EL (cell line): ENCODE measurements around the gene CFAP99.

Experiments
- DNase-seq: peaks from one replicate; pipeline ENCODE4 v3.0.0-alpha.2; 2016

The CFAP99 gene

DNA sequence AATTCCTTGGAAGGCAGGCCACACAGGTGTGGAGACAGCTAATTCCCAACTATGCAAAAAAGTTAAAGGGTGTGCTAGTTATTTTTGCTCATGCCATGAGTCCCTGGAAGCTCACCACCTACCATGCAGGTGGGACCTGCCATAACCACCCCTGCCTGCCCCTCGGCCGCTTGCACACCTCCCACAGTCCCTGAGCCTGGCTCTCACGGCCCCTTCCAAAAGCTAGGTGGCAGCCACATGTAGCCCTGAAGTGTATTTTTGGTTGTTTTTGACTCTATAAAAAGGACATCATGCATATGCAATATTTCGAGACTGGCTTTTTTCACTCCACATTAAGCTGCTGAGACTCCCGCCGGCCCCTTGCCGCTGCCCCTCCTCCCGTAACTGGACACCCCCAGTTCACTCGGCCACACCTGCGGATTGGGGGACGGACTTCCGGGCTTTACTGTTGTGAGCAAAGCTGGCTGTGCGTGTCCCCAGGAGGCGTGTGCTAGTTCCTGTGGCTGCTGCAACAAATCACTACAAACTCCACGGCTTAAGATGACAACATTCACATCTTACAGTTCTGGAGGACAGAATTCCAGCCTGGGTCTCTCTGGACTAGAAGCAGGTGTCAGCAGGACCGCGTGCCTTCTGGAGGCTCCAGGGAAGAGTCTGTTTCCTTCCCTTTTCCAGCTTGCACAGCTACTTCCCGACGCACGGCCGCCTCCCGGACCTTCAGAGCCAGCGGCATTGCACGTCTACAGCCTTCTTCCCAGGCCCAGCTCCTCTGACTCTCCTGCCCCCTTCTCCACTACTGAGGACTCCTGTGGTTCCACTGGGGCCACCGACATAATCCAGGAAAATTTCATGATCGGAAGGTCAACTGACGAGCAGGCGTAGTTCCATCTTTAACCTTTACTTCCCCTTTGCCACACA lies 25.1 kb upstream of the CFAP99 start:
- no peak for DNase-seq

DNA sequence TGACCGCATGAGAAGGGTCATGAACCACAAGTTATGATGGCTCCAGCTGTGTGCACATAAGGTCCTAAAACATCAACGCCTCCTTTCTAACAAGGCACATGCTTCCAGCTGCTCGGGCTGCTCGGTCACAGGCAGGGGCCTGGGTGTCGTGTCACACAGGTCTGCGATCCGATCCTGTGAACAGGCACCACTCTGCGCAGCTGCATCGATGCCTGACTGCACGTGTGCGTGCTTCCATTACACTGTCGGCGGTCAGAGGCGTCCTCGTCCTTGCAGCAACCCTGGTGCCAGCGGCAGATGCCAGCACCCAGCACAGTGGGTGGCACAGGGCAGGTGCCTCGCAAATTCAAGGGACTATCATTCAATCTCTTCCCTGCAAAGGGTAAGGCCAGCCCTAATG lies 24.2 kb upstream of the CFAP99 start:
- DNase-seq, result no peak

DNA sequence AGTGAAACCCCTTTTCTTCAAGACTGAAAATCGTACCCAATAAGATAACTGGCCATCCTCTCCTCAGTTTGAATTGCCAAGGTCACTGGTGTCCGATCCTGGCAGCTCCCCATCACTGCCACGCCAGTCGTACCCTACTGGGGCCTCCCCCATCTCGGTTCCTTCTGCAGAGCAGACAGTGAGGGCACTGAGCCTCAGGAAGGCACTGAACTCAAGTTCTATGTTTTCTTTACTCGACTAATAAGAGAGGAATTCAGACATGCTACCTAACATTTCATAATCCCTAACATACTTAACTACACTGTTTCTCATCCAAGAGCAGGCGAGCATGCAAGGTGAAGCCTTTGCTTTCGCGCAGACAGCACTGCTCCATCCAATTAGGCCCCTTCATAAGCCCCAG lies 23.7 kb upstream of the CFAP99 start:
- no peak for DNase-seq

DNA sequence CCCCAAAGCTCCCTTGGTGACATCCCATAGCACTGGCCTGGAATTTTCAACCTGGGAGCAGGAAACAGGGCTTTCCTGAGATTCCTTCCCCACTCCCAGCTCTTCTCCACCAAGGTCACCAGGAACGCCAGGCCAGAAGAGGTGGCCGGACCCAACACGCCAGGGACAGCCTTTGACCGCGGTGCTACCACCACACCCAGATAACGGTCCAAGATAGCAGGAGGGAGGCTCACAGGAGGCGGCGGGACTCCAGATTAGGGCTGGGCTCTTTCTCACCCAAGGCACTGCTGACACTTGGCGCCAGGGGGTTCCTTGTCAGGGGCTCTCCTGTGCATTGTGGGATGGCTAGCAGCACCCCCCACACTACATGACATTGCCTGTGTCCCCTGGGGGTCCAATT lies 23.2 kb upstream of the CFAP99 start:
- no peak for DNase-seq

DNA sequence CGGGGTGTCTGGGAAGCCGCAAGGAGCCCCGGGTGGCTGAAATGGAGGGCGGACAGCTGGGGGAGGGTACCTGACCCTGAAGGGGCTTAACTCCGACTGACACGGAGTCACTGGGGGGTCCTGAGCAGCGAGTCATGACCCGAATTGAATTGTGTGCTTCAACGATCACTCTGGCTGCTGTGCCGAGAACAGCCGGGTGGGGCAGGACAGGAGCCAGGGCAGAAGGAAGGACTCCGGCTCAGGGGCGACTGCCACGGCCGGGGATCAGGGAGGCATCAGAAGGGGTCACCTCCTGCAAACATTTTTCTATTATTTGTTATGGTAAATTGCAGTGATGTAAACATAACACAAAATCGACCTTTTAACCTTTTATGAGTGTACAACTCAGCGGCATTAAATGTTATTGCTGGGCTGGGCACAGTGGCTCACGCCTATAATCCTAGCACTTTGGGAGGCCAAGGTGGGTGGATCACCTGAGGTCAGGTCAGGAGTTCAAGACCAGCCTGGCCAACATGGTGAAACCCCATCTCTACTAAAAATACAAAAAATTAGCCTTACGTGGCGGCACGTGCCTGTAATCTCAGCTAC lies 21.9 kb upstream of the CFAP99 start:
- no peak for DNase-seq

DNA sequence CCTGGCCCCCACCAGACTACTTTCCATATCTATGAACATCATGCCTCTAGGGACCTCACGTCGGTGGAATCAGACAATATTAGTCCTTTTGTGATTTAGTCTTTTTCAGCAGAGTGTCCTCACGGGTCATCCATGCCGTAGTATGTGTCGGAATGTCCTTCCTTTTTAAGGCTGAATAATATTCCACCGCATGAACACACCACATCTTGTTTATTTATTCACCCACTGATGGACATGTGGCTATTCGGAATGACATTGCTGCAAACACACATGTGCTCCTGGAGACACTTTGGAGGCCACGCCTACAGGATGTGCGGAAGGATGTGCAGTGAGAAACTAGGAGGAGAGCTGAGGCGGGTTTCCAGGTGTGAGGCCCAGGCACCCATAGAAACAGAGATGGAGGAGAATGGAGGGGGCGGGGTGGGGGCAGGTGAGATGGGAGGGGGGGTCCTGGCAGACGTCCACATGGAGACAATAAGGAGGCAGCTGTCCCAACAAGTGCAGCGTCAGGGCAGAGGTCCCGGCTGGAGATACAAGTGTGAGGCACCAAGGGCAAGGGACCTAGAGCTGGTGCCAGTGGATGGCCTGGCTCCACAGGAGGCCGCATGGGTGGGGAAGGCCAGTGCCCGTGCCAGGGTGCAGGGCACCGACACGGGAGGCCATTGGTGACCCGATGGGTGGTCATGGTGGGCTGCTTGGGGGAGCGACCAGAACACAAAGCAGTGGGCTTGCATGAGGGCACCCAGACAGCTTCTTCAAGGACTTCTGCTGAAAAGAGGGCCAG lies 21.0 kb upstream of the CFAP99 start:
- no peak for DNase-seq

DNA sequence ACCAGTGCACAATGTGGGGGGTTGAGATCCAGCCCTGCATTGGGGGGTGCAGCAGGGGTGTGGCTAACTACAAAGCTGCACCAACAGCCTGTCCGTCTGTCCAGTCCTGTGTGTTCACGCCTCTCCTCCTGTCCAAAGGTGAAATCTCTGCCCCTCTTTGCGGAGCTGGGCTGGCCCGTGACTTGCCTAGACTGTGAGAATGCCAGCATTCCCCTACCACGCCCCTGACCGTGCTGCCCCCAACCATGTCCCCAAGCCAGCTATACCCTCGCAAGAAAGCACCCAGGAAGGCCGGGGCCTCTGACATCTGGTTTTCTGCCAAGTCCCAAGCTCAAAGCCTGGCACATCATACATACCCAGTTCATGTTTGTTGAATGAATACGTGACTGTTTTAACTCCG lies 19.5 kb upstream of the CFAP99 start:
- DNase-seq, result no peak

DNA sequence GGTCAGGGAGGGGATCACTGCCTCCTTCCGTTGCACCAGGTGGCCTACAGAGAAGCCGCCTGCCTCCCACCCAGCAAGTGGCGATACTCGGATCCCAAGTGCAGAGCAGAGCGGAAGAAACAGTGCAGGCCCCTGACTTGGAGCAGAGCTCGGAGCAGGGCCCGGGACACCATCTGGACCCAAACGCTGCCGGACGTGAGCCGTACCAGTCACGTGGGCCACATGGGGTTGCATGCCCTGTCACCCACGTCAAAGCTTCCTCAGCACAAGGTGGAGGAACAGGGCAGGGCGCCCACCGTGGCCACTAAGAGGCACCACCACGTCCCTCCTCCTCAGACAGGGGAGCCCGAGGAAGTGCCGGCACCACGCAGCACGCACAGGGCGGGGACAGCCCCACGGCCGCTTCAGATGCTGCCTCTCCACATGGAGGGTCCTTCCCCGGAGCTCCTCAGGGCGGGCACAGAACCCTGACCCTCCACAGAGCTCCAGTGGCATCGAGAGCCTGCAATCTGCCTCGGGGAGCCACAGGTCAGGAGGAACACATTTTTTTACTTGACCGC lies 19.0 kb upstream of the CFAP99 start:
- DNase-seq, result no peak

DNA sequence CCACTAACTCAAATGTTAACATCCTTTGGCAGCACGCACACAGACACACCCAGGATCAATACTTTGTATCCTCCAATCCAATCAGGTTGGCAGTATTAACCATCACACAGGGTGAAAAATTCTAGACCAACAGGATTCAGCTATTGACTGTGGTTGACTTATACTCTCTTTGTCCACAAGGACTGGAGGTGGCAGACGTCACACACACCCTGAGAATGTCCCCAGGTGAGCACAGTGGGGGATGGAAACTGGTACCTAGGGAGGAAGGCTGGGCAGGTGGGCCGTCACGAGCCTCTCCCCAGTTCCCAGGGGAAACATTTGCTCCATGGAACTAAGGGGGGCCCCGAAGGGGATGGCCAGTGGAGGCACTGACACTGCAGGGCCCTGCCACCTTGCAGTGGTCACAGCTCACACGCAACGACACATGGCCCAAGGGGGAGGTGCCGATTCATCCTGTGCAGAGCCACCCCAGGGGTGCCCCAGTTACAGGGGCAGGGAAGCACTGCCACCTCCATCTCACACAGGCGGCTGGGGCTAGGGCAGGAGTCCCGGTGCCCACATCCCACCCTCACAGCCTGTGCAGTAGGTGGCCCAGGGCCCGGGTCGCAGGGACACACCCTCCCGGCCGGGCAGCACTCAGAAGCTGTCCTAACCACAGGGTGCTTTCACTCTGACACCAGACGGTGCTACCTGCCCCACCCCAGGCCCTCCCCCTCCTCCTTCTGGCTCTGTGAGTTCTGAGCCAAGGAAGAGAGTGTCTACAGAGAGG lies 17.7 kb upstream of the CFAP99 start:
- DNase-seq, result no peak

DNA sequence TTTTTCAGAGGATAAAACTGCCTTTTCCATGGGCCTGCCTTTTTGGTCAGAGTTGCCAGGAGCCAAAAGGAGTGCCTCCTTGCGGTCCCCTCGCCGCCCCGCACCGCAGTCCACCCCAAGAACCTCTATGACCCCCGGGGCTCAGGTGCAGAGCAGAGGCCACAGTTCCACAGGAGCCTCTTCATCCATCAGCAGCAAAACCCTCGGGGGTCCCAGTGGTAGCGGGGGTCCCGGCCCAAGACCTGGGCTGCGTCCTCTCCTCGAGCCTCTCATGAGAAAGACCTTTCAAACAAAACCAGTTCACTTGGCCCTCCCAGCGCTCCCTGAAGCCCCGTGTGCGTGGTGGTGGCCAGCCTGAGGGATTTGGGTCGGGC lies 17.2 kb upstream of the CFAP99 start:
- no peak for DNase-seq

DNA sequence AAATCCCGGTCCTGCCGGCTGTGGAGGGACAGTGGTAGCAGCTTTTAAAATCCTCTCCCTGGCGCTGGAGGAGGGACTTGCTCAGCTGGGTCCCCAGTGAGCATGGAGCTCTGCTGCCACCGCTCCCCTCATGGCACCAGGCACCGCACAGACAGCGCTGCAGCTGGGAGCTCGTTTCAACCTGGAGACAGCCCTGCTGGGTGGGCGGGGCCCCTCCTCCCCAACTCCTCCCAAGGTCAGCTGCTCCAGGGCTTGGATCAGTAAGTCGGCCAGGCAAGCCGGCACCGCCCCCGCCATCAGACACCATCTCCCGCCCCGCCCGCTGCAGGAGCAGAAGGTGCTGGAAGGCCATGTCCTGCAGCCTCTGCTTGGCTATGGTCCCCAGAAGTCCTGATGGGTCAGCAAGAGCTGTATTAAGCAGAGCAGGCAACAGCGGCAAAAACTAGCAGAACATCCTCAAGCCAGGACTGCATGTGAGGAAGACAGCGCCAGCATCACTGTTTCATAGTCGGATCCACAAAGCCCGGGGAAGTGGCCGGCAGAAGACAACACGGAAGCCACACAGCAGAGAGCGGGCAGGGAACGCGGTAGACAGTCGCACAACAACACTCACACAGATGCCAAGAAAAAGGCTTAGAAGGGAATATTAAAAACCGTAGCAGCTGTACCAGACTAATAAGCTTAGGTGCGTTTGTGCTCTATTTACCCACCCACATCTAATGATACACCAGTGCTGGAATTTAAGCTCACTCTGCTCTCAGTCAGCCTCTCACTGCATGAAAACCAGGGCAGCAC lies 16.5 kb upstream of the CFAP99 start:
- DNase-seq, result no peak

DNA sequence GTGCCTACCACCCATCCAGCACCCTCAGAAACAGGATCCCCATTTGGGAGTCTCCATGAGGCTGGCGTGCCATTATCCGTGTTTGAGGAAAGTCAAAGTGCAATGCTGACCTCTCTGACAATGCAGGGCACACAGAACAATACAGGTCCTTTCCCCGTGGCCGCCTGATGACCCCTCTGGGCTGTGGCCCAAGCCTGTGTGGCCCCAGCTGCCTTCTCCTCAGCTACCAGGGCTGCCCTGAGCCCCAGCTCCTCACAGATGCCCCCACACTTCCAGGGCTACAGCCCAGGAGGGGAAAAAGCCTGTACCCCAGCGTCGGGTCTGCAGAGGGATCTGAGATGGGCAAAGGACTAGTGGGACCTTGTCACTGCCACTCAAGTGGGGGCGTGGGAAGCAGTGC lies 15.8 kb upstream of the CFAP99 start:
- no peak for DNase-seq

DNA sequence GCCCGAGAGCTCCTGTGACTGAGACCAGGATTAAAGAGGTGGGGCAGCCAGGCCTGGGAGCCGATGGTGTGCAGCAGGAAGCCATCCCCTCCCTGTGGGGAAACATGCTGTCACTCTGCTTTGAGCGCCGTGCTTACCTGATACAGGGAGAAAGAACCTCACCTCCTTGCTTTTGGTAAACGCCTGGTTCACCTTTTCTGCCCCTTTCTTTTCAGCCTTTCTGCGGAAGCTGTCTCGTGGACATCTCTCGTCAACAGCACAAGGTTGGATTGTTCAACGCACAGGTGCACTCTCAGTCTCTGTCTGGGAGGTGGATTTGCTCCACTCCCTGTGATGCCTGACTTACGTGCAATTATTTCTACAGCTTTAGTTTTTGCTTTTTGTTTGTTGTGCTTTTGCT lies 12.3 kb upstream of the CFAP99 start:
- no peak for DNase-seq

DNA sequence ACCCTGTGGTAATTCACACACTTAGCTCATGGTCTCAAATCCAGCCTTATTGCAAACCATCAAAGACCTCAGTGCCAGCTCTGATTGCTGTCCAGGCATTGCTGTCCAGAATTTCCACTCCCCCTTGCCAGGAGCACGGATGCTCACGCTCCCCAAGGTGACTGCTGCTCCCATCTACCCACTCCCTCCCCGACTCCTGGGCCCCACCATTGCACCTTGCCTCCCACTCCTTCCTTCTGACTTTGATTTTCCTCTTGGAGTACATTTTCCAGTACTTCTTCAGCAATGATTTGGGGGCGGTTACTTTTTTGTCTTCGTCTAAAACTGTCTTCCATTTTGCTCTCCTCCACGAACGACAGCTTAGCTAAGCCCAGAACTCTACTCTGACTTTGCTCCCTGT lies 11.8 kb upstream of the CFAP99 start:
- no peak for DNase-seq

DNA sequence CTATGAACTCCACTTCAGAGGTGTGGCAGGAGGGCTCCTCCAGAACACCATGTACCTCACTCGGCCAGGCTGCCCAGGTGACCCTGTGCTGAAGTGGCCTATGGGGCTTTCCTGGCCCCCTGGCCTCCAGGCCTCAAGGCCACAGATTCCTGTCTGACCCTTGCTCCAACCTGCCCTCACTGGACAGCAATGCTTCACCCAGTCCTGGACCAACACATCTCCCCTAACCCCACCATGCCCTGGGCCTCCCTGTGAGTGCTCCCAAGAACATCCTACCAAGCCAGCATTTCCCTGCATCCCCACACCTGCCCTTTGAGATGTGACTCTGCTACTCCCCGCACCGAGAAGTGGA lies 10.8 kb upstream of the CFAP99 start:
- DNase-seq, result no peak

DNA sequence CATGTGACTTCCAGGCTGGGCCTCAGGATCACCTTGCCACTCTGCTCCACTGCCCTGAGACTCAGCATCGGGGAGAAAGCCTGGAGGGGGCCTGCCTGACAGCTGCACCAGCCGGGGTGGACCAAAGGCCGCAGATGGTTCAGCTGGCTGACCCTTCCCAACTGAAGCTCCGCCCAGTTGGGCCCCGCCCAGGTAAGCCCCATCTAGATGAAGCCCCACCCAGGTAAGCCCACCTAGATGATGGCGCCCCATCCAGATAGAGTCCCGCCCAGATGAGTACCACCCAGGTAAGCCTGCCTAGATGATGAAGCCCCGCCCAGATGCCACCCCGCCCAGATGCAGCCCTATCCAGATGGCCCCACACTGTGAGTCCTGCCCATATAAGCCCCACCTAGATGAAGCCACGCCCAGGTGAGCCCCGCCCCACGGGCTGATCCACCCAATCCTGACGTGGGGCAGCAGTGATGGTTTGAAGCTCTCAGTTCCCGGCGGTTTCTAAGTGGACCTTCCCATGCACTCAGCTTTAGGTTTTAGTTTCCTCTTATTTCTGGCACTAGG lies 10.3 kb upstream of the CFAP99 start:
- DNase-seq, result no peak

DNA sequence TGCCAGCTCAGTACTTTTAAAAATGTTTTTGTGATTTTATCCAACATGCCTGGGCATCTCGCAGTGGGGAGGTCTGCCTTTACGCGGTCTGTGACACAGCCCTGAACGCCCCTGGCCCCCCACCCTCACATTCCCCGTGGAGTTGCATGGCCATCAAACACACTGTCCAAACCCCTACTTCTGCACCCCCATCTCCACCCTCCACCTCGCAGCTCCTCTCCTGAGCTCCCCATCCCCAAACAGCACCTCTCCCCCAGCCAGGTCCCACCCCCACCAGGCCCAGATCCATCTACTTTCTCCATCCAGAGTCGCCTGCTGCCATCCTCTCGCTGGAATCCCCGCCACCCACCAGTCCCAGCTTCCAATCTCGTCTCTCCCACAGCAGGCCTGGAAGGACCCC lies 9.8 kb upstream of the CFAP99 start:
- DNase-seq, result no peak

DNA sequence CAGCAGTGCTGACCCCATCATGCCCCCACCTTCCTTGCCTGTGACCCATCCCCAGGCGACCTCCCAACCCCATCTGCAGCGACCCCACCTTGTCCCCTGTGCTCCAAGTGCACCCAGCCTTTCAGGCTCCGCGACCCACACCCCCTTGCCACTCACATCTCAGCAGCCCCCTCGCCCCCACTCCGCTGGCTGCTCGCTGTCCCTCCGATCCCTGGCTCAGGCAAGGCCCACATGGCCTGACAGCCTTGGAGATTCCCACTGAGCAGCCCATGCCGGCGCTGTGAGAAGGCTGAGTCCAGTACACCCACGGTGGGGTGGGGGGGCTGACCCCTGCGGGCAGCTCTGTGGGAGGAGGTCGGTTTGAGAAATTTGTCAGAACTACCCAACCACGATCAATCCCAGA lies 9.4 kb upstream of the CFAP99 start:
- no peak for DNase-seq

DNA sequence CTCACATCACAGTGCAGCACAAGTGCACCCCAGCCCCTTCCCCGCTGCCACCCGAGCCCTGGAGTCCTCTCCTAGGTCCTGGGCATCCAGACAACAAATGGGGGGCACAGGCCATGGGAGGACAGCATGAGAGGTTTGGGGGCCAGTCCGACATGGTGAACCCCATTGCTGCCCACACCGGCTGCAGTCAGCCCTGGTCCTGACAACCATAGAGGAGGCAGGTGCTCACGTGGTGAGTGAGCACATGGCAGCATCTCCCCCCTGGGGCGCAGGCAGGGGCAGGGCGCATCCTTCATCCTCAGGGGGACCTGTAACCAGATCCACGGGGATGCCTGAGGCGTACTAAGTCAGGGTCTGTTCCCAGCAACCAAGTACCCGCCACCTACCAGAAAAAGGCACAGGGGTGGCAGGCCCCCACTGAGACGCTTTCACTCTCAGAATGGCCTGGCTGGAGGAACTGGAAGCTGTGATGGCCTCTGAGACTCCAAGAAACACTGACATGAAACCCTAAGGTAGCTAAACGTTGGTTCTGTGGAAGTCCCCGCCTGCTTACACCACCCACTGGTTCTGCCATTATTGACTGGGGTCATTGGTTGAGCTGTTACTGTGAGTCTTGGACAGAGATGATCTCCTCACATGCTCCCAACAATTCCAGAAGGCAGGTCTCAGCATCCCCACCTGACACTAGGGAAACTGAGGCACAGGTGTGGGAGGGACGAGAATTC lies 6.8 kb upstream of the CFAP99 start:
- no peak for DNase-seq

DNA sequence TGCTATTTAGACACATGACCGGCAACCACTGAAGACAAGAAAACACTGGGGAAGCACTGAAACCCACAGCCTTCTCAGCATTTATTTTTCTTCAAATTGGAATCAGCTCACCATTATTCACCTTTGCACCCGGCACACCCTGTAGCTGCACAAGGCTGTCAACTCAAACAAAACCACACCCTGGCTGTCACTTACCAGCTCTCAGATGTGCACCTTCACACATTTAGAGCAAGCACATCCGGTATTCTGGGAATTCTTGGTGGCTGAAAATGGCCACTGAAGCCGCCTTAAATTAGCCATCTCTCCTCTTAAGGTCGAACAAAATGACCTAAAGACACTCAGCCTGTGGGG lies 6.2 kb upstream of the CFAP99 start:
- DNase-seq, result no peak
